Fibroblast of lung (primary cell): Measurements from ENCODE around the gene AGK. TPM values are rescaled to one million over a fixed set of nuclear protein-coding genes. Genes with fewer than 3 reads are reported as not detected.

Experiments
- DNase-seq, 2 donors: peaks; one replicate each; pipeline versions ENCODE4 v3.0.0 to v3.0.0-alpha.2; 2010; ENCODE audit warnings: low read depth in 2 of 2
- H2AFZ ChIP-seq: 2 replicates; pipeline ENCODE4 v1.5.1; 2012; ENCODE audit warnings: low read length, control low read depth, inconsistent platforms
- H3K27ac ChIP-seq: 2 replicates; pipeline ENCODE4 v1.5.1; 2011; ENCODE audit warnings: low read length, control low read depth; ENCODE audit not compliant: insufficient read depth
- H3K27me3 ChIP-seq: 2 replicates; pipeline ENCODE4 v1.5.1; 2011; ENCODE audit warnings: mild to moderate bottlenecking, low read length; ENCODE audit not compliant: control insufficient read depth, insufficient read depth
- H3K36me3 ChIP-seq: 2 replicates; pipeline ENCODE4 v1.5.1; 2011; ENCODE audit warnings: low read length; ENCODE audit not compliant: control insufficient read depth, insufficient read depth
- H3K4me1 ChIP-seq: 2 replicates; pipeline ENCODE4 v1.5.1; 2011; ENCODE audit warnings: low read length; ENCODE audit not compliant: control insufficient read depth, insufficient read depth; ENCODE audit errors: extremely low read depth
- H3K4me2 ChIP-seq: 2 replicates; pipeline ENCODE4 v1.5.1; 2011; ENCODE audit warnings: low read length, control low read depth; ENCODE audit not compliant: insufficient read depth; ENCODE audit errors: extremely low read depth
- H3K4me3 ChIP-seq, 4 experiments: fragments of 200-600 bp in 1 of 4; sonication (generic) in 1 of 4; replicated peaks in 1 of 4; 2 replicates each; pipeline ENCODE4 v1.5.1; 2011 to 2016; ENCODE audit warnings: low read length in 4 of 4, low read depth in 3 of 4, mild to moderate bottlenecking in 3 of 4, control low read depth in 2 of 4, inconsistent platforms in 1 of 4, mixed read lengths in 1 of 4; ENCODE audit not compliant: insufficient read depth in 1 of 4; ENCODE audit errors: control extremely low read depth in 1 of 4
- H3K79me2 ChIP-seq: 2 replicates; pipeline ENCODE4 v1.5.1; 2012; ENCODE audit warnings: mild to moderate bottlenecking, low read length, inconsistent platforms; ENCODE audit not compliant: control insufficient read depth, insufficient read depth
- H3K9ac ChIP-seq: 2 replicates; pipeline ENCODE4 v1.5.1; 2011; ENCODE audit warnings: mild to moderate bottlenecking, low read length, control low read depth; ENCODE audit not compliant: insufficient read depth
- H3K9me3 ChIP-seq: 2 replicates; pipeline ENCODE4 v1.5.1; 2012; ENCODE audit warnings: low read depth, low read length; ENCODE audit not compliant: control insufficient read depth, insufficient read depth
- H4K20me1 ChIP-seq: 2 replicates; pipeline ENCODE4 v1.5.1; 2011; ENCODE audit warnings: low read length; ENCODE audit not compliant: control insufficient read depth, insufficient read depth; ENCODE audit errors: extremely low read depth
- EZH2 ChIP-seq: IDR thresholded peaks from 2 replicates; pipeline ENCODE4 v1.5.1; 2012; ENCODE audit warnings: low read length, control low read depth, mild to moderate bottlenecking; ENCODE audit errors: missing control alignments
- polyA plus RNA-seq, 2 donors: library from polyadenylated mRNA; depleted of rRNA in 1 of 2; stranded (reverse) in 1 of 2; unstranded in 1 of 2; fragments of >200 nt; gene quantifications; 2 replicates each; pipeline ENCODE4 v1.2.1, GENCODE V29; 2011 to 2012; ENCODE audit warnings: missing spikeins in 1 of 2
- total RNA-seq: library from RNA; depleted of rRNA; stranded (reverse); fragments of >200 nt; gene quantifications from 2 replicates; pipeline ENCODE4 v1.2.1, GENCODE V29; 2014
- TF ChIP-seq, protein P1 (sequence below), 2 donors: IDR thresholded peaks in 1 of 2; conservative IDR thresholded peaks in 1 of 2; 1 replicate in 1 of 2; 2 replicates in 1 of 2; pipeline ENCODE4 v1.5.1; 2011 to 2012; ENCODE audit warnings: low read length in 2 of 2, control low read depth in 1 of 2, inconsistent platforms in 1 of 2, low read depth in 1 of 2, mild to moderate bottlenecking in 1 of 2

AGK gene
- total and polyA plus RNA-seq, 2 donors (not counting 1 experiment from before 2014, with no cell fraction given) = 20.8 to 42.5 TPM

DNA sequence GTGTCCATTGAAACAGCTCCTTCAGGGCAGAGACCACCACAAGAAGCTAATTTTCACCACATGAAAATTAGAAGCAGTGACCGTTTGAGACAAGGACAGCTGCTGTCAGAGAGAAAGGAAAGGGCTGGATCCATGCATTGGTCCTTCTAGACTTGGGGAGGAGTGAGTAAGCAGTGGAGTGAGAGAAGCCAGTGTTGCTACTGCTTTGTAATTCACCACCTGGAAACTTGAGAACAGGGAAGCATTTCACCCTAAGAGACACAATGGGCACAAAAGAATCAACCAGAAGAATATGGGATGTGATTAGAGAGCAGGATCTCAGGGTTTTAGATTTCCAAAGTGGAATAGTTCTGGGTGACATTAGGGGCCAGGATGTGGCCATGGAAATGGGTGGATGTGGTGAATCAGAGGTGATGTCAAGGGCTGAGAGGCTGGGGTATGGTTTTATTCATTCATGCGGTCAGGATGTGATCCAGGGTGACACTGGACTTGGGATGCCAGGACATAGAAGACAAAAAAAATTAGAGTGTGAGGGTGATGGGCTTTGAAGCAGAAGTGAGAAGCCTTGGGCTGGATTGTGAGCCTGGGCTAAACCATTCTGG, 89.1 kb downstream of the AGK start:
- Histone ChIP-seq H3K4me1 (no peaks in the 10 kb centered on the region), H3K4me3 (no peak overlapping the region), H3K4me2 (no peak overlapping the region), H2AFZ (no peak overlapping the region), H3K9me3 (no peaks in the 10 kb centered on the region), H3K27me3 (no peaks in the 10 kb centered on the region), H3K79me2 (no peaks in the 10 kb centered on the region), H3K9ac (no peak overlapping the region), H3K36me3 (no peaks in the 10 kb centered on the region), H3K27ac (no peak overlapping the region), H4K20me1 (no peaks in the 10 kb centered on the region)
- TF ChIP-seq, protein P1, sequence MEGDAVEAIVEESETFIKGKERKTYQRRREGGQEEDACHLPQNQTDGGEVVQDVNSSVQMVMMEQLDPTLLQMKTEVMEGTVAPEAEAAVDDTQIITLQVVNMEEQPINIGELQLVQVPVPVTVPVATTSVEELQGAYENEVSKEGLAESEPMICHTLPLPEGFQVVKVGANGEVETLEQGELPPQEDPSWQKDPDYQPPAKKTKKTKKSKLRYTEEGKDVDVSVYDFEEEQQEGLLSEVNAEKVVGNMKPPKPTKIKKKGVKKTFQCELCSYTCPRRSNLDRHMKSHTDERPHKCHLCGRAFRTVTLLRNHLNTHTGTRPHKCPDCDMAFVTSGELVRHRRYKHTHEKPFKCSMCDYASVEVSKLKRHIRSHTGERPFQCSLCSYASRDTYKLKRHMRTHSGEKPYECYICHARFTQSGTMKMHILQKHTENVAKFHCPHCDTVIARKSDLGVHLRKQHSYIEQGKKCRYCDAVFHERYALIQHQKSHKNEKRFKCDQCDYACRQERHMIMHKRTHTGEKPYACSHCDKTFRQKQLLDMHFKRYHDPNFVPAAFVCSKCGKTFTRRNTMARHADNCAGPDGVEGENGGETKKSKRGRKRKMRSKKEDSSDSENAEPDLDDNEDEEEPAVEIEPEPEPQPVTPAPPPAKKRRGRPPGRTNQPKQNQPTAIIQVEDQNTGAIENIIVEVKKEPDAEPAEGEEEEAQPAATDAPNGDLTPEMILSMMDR (conservative IDR thresholded peaks at IDR 0.05 in 1 of 2, IDR thresholded peaks at IDR 0.05 in 1 of 2; ENCODE audit: low read depth in 1 of 2, low read length in 2 of 2) = no peak
- no peak for TF ChIP-seq EZH2
- DNase-seq = peak in 1 of 2 donors; percentile 56

DNA sequence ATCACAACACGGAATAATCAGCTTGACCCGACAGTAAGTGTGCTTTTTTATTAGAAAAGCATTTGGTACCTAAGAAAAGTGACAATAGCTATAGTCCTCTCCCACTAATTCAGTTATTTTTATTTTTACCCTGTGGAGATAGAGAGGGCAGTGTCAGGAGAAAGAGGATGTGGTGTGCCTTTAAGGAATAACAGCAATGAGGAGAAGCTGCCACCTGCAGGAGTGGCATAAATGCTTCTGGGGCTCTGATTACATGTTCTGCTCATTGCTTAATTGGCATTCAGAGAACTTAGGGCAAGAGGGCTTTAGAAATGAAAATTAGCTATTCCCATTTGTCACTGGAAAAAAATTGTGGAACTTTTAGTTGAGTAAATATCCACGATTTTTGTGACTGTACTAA, 90.7 kb downstream of the AGK start:
- H3K36me3 ChIP-seq = no peaks in the 10 kb centered on the region
- TF ChIP-seq EZH2 = no peak
- TF ChIP-seq, protein P1 (conservative IDR thresholded peaks at IDR 0.05 in 1 of 2, IDR thresholded peaks at IDR 0.05 in 1 of 2; ENCODE audit: low read depth in 1 of 2, low read length in 2 of 2) = no peak
- no peaks in the 10 kb centered on the region for H4K20me1 ChIP-seq

DNA sequence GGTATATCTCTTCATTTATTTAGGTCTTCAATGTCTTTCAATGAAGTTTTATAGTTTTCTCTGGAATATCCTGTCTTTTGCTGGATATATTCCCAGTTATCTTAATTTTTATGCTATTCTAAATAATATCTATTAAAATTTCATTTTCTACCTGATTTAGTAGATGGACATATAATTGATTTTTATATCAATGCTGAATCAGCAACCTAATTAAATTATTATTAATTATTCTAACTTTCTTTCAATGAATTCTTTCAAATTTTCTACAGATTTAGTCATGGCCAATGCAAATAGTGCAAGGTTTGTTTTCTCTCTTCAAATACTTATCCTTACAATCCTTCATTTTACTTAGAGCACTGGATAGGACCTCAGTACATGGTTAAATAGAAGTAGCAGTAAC, 94.0 kb downstream of the AGK start:
- Histone ChIP-seq H3K27me3 (no peaks in the 10 kb centered on the region), H3K4me1 (no peaks in the 10 kb centered on the region), H3K27ac (no peak overlapping the region), H3K9me3 (no peaks in the 10 kb centered on the region), H3K36me3 (no peaks in the 10 kb centered on the region), H3K79me2 (no peaks in the 10 kb centered on the region), H3K4me3 (no peak overlapping the region), H2AFZ (no peak overlapping the region), H3K9ac (no peak overlapping the region), H3K4me2 (no peak overlapping the region), H4K20me1 (no peaks in the 10 kb centered on the region)
- no peak for TF ChIP-seq EZH2
- TF ChIP-seq, protein P1 (conservative IDR thresholded peaks at IDR 0.05 in 1 of 2, IDR thresholded peaks at IDR 0.05 in 1 of 2; ENCODE audit: low read depth in 1 of 2, low read length in 2 of 2) = no peak
- no peak for DNase-seq

More for the DNA sequence above, 90.7 kb downstream of the AGK start:
- Histone ChIP-seq H3K9me3 (no peaks in the 10 kb centered on the region), H3K9ac (no peak overlapping the region), H3K4me1 (no peaks in the 10 kb centered on the region), H3K27ac (no peak overlapping the region), H3K4me3 (no peak overlapping the region), H3K27me3 (no peaks in the 10 kb centered on the region), H2AFZ (no peak overlapping the region), H3K4me2 (no peak overlapping the region), H3K79me2 (no peaks in the 10 kb centered on the region)
- DNase-seq = no peak
